PC-9 (cell line): ENCODE results near the gene SPATA17.

Source experiments
- EZH2 ChIP-seq: fragments of 200-600 bp; sonication (generic); IDR thresholded peaks from 2 replicates; pipeline ENCODE4 v1.8.0; 2017; ENCODE audit warnings: antibody characterized with exemption, low read depth
- TF ChIP-seq, protein P1 (sequence below): fragments of 200-600 bp; sonication (generic); conservative IDR thresholded peaks from 2 replicates; pipeline ENCODE4 v1.6.1; 2017; ENCODE audit warnings: mixed run types, antibody characterized with exemption, mild to moderate bottlenecking, moderate library complexity

DNA sequence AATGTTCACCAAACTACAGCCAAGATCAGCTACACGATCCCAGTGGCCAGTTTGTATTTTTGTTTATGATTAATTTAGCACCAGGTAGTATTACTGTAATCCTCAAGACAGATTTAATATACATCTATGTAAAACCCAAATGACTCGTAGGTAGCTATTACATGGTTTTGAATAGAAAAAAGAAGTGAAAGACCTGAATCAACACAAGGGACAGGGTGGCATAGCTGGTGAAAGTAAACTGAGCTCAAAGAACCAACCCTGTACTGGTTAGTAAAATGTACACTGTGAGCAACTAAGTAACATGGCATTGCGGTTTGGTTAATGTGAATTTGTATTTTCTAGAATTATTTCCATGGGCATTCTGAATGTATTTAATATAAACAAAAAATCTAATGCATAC is 9.1 kb upstream of the SPATA17 start:
- TF ChIP-seq, protein P1, sequence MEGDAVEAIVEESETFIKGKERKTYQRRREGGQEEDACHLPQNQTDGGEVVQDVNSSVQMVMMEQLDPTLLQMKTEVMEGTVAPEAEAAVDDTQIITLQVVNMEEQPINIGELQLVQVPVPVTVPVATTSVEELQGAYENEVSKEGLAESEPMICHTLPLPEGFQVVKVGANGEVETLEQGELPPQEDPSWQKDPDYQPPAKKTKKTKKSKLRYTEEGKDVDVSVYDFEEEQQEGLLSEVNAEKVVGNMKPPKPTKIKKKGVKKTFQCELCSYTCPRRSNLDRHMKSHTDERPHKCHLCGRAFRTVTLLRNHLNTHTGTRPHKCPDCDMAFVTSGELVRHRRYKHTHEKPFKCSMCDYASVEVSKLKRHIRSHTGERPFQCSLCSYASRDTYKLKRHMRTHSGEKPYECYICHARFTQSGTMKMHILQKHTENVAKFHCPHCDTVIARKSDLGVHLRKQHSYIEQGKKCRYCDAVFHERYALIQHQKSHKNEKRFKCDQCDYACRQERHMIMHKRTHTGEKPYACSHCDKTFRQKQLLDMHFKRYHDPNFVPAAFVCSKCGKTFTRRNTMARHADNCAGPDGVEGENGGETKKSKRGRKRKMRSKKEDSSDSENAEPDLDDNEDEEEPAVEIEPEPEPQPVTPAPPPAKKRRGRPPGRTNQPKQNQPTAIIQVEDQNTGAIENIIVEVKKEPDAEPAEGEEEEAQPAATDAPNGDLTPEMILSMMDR = no peak
- TF ChIP-seq EZH2 = no peak
